NCI-H1092 treated with DMSO at 0.1 percent for 48 hours (cell line): ENCODE results near the gene FAT1.

ENCODE experiments used
- DNase-seq: peaks from one replicate; lab custom pipeline; 2025; lab: John Stamatoyannopoulos, UW

The FAT1 gene

DNA sequence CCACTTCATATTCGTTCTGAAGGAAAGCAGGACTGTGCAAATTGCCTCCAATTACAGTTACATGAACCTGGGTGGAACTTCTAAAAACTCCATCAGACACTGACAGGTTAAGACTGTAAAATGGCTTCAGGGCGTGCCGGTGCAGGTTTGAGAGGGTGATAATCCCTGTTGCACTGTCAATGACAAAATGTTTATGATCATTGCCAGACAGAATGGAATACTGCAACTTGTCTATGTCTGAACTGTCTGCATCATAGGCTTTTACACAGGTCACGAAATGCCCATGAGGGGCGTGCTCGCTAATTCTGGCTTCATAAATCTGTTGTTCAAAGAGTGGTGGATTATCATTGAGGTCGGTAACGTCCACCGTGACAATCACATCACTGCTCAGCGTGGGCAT is 104.6 kb downstream of the FAT1 start:
- no peak for DNase-seq

DNA sequence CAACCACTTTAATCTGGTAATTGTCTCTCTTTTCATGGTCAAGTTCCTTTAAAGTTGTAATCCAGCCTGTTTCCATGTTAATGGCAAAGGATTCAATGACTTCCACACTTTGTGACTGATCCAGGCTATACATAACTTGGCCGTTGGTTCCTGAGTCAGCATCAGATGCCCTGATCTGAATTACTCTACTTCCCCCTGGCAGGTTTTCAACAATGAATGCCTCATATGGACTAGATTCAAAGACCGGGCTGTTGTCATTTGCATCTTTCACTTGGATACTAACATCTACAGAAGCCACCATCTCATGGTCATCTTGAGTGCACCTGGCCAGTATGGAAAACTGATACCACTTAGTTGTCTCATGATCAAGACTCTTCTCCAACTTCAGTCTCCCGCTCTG is 105.7 kb downstream of the FAT1 start:
- DNase-seq = no peak

DNA sequence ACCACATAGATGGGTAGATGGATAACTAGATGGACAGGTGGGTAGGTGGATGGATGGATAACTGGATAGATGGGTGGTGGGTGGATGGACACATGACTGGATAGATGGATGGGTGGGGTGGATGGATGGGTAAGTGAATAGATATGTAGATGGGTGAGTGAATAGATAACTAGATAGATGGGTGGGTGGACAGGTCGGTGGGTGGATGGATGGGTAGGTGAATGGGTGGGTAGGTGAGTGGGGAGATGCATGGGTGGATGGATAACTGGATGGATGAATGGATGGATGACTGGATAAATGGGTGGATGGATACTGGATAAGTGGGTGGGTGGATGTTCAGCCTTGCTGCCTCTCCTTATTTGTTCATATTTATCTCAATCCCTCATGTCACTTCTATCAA is 116.2 kb downstream of the FAT1 start:
- DNase-seq = no peak

DNA sequence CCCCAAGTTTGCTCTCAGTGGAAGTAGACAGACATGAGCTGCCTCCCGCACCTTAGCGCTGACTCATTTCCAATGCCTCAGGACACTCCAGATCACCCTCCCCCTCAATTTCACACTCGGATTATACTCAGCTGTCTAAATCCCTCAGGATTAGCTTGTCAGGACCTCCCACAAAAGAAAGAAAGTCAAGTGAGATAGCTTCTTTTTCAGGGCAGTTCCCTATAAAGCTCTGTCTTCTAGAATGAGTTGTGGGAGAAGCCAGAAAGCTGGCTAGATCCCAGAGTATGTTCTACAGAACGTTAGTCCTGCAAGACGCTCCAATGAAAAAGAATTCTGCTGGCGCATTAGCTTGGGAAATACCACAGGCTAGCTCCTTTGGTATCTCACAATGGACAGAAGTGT is 117.1 kb downstream of the FAT1 start:
- DNase-seq = no peak

DNA sequence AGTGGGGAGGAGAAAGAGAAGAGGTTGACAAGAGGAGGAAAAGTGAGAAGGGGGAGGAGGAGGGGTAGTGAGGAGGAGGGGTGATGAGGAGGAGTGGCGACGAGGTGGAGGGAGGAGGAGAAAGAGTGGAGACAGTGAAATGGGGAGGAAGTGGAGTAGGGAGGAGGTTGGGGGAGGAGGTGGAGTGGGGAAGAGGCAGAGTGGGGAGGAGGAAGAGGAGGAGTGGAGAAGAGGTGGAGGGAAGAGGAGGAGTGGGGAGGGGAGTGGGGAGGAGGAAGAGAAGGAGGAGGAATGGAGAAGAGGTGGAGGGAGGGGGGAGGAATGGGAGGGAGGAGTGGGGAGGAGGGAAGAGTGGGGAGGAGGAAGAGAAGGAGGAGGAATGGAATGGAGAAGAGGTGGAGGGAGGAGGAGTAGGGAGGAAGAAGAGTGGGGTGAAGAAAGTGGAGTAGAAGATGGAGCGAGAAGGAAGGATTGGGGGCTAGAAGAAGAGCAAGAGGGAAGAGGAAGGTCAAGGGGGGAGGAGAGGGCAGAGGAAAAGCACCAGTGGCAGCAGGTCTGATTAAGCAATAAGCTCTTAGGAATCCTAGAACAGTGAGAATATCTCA is 118.3 kb downstream of the FAT1 start:
- DNase-seq = no peak

DNA sequence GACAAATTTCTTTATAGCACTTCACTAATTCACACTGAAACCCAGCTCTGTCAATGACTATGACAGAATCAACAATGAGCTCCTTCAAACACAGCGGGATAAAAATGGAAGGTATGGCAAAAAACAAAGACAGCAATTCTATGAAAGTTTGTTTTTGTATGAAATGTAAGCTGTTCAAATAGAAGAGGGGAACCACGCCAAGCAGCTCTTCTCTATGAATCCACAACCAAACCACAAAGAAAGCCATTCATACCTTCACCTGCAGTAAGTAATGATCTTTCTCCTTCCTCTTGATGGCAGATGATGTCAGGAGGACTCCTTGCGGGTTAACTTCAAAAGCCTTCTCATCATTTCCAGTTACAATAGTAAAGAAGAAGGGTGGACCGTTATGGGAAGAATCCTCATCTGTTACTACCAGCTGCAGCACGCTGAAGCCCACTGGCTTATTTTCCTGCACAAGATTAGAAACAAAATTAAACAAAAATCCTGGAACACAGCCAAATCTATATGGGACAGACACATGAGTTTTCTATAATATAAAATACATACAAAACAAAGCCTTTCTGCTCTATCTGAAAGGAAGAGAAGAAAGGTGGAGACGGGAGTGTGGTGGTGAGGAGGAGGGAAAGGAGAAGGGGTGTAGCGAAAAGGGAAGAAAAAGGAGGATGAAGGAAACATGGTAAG is 119.4 kb downstream of the FAT1 start:
- DNase-seq = peak; percentile 62

DNA sequence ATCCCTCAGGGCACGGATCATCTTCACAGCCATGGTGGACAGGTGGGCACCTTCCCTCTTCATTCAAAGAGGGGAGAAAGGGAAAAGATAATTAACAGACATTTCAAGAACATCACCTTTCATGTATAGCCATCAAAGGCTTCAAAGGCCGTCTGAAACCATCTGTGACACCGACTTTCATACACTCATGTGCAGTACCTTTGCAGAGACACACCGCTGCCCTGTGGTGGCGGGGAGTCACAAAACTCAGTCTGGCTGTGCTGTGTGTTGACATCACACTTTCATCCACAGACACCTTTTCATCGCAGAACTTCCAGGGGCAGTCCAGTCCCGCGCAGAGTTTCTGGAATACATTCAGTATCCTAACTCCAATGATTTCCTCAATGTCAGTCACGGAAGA is 120.7 kb downstream of the FAT1 start:
- DNase-seq = no peak

DNA sequence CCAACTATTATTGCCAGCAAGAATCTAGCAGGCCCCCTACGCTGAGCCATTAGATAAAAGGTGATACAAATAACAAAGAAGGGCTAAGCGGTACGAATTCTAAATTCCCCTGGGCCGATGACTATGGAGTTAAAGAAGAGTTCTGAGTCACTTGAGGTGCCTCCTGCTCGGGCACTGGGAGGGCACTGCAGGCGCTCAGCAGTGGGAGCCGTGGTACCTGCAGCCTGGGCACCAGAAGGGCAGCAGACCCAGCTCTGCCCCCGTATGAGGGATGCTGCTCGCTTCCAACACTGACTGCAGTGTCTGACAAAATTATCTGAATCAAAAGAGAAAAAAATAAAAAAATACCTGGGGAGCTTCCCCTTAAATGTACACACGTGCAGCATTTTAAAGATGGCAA is 124.2 kb downstream of the FAT1 start:
- DNase-seq = no peak

DNA sequence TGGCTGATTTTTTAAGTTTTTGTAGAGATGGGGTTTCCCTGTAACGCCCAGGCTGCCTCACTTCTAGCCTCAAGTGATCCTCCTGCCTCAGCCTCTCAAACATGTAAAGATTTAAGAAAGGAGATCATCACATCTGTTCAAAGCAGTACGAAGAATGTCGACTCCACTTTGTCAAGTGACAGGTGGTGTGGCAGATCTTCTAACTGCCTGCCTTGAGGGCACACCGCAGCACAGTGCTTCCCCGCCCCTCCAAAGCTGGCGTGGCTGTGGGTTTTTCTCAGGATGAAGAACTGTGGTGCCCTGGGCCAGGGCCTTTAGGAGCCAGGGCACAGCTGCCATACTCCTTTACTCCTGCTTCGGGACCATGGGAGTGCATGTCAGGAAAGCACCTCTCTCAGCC is 125.0 kb downstream of the FAT1 start:
- DNase-seq = no peak

DNA sequence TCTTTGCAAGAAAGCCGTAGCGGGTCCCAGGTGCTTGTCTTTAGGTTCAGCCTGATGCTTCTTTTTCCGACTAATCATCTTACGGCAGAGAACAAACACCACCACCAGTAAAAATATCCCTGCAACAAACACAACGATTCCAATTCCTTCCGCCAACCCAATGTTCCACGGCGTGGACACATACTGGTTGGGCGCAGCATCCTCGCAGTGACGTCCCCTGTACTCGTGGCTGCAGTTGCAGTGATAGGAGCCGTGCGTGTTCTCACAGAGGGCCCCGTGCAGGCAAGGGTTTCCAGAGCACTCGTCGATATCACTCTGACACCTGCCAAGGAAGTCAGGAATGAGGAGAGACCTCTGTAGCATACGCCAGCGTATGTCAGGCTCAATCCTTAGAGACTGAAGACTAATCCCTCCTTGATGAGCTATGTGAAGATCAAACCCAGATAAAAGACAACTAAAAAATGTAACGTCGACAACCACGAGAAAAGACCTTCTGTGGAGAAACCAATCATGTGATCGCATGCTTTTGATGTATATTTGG is 126.7 kb downstream of the FAT1 start:
- DNase-seq = no peak

DNA sequence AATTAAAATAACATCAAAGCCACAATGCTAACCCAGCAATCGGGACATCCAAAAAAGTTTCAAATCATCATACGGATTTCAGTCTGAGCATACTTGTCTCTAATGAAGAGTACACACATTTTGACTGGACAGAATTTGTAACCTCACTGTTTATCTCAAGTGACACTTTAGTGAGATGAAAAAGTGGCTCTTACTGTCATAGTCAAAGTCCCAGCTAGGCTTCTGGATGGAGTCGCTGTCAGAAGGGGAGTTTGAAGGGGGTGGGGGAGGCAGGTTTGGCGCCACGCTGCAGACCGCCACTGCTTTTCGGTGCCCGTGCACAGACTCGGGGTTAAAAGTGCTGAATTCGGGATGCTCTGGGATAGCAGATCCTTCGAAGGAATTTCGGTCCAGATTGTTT is 127.3 kb downstream of the FAT1 start:
- DNase-seq = no peak

DNA sequence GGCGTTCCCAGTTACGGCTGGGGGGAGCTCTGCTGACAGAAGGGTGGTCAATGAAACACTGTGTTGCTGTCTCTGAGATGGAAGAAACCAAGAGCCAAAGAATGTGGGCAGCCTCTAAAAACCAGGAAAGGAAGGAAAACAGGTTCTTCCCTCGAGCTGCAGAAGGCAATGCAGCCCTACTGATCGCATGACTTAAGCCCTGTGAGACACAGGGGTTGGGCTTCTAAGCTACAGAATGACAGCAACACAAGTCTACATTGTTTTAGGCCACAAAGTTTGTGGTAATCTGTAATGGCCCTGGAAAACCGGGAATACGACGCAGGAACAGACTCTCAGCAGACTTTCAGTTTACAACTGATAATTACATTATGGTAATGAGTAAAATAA is 130.1 kb downstream of the FAT1 start:
- DNase-seq = no peak

DNA sequence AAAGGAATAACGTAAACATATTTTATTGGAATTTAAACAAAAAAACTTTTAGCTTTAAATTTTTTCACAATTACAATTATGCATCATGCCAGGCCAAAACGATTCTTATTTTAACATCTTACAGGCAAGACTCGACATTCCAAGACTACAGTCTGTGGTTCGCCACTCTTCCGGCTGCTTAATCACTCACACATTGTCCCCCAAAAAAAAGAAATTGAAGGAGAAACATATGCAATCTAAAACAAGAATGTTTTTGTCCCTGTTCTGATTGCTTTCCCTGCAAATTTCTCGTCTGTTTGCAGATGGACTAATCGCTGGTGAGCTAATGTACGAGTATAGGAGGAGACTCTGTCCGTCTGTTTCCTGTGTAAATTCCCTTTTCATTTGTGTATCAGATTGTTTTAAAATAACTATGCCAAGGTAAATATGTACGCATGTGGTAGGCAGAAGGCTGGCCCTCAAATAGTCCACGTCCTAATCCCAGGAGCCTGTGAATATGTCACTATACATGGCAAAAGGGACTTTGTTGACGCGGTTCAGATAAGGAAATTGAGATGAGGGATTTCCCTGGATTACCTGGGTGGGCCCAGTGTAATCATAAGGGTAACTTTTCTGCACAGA is 130.6 kb downstream of the FAT1 start:
- no peak for DNase-seq

DNA sequence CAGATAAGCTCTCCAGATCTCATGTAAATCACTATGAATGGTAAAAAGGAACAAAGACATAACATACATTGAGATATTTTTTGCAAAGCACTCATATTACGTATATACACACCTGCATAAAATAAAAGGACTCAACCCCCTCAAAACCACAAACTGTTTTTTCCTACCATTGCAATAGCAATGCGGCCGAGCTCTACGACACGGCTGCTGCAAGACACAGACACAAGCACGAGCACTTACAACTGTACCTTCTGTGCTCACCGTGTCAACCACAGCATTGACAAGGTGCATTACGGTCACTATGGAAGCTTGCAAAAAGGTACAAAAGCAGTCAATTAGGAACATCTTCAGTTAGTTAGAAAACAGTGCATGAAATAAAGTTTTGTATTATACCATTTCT is 131.2 kb downstream of the FAT1 start:
- DNase-seq = no peak

DNA sequence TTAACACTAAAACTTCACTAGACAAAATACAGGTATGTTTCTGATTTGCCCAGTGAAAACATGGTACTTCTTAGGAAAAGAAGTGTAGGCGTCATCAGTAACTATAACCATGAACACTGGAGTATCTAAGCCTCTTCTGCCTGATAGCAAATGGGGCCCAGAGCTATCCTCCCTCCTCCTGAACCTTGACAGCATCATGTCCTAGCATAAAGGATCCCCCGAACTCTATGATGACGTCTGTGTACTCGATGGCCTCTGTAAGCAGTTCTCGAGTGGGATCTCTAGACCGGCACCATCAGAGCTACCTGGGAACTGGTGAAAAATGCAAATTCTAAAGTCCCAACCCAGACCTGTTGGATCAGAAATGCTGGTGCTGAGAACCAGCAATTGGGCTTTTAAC is 132.0 kb downstream of the FAT1 start:
- DNase-seq = no peak

DNA sequence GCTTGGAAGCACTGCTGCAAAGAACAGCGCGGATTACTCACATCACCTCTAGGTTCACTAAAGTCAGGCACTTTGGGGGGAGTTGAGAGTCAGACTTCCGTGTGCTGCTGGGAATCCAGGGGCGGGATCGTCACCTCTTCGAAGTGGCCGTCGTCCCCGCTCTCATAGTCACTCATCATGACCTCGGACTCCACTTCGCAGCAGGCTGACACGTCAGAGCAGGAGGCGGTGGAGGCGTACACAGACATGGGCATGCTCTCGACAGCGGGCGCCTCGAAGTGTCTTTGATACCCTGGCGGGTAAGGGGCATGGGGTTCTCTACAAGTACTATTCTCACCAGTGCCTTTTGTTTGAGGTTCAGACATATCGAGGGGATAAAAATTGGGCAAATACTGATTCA is 135.2 kb downstream of the FAT1 start:
- no peak for DNase-seq

DNA sequence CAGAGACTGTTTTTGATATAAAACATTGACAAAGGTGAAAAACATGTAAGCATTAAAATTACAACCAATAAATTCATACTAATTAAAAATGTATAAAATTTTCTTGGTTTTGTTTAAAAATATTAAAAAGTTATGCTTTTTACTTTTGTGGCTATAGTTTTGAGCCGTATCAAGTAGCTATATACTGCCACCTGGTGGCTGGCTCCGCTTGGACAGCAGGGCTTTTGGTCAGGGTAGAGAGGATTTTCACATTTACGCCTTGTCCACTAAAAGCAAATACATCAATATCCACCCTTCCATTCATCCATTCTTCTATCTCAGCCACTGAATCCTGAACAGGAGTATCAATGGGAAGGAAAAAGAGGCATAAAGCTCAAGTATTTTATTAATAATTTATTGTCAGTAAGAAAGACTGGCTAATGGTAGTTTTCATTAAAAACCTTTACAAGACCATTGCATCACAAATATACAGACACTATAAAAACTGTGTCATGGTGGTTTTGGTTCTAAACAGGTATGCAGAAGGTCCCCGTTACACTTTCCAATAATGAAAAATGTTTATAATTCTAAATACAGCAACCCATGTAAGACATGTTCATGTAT is 136.1 kb downstream of the FAT1 start:
- peak; percentile 26 for DNase-seq

DNA sequence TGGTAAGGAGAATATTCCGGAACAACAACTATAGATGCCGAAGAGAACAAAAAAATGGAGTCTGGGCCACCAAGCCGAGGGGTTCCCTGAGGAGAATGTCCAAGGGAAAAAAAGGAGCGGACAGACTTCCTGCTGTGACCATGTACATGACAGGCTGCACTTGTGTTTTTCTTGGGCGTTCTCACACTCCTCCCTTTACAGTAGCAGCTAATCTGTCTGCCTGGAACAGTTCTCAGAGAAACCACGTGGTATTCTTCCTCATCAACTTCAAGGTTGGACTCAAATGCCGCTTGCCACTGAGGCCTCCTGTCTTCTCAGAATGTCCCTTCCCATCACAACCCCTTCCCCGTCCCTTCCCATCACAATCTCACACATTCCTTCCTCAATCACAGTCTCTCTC is 137.5 kb downstream of the FAT1 start:
- no peak for DNase-seq

DNA sequence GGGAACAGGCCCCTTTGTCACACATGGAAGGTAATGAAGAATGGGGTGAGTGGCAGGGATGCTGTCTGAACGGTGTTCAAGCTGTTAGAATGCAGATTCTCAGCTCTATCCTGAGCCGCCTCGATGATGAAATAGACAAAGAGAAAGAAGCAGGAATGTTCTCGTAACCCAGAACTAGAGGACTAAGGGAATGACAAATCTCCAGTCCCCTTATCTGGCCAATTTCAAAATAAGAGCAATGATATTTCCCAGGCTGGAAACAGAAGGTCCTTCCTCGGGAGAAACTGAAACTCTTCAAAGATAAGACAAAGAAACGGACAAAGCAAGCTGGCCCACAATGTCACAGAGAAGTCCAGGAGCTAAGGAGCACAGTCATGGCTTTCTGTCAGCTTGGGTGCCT is 138.7 kb downstream of the FAT1 start:
- DNase-seq = no peak

DNA sequence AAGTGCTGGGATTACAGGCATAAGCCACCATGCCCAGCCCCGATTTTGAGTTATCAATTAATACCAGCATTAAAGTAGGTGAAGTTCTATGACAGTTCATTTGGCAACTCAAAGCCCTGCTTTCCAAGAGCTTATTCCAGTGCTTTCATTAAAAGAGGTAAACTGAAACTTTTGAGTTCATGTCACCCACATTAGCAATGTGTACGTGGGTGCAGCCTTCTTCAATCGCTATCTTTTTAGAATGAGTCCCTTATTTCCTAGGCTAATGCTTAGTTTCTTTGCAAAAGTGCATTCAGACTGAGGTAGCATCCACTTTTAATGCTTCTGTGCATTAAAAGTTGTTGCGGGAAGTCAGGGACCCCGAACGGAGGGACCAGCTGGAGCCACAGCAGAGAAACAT is 142.2 kb downstream of the FAT1 start:
- DNase-seq = no peak

DNA sequence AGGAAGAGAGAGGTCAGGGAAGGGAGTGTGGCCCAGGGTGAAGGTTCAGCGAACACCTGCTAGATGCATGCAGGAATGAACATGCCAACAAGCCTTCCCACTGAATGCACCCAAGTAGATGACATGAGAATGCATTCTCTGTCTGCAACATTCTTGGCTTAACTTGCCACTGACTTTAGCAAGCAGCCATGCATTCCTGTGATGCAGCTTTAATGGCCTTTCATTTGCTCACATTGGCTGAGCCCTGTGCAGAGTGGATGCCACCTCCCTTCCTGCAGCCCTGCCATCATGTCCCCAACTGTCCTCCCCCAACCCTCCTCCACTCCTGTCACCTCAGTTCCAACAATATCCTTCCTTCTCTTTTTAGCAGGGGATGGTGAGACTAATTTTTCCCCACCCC is 143.0 kb downstream of the FAT1 start:
- no peak for DNase-seq

DNA sequence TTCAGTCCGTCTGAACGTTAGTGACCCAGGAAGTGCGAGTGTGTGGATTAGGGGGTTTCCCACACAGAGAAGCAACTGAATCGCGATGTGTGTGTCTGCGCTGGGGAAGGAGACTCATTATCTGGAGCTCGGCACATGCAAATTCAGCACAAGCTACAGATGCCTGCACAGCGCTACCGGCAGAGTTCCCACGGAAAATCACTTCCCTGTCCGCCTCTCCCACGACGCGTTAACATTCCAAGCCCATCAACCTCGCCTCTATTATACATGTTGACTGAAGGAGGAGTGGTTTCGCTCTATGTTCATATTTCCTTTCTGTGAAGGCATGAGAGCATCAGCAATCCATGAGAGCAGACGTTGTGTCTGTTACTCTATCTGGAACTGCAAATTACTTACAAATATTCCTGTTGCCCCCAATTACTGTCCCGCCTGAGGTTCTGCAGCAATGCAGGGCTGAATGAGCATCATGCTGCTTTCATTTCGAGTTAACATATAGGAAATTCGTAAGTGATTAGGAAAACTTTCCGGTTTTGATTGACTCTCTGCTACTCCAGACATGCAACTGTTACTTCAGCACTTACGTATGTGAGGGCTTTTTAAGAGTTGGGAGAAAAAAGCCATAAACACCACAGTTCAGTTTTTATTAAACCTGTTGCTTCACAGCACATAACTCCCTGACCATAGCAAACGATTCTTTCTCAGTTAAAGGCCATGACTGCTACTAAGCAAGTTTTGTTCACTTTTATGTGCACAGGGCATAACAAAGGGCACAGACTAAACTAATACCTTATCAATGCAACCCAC is 153.3 kb downstream of the FAT1 start:
- DNase-seq = no peak
